Stimulated activated CD4-positive, alpha-beta T cell treated with anti-CD3 and anti-CD28 coated beads, Interleukin-12 subunit alpha, Interleukin-12 subunit beta, amount 100 ng/mL, for 4 hours (primary cell): ENCODE measurements around the gene FBLN1.
"Not testable (repeated sequence)": the region's sequence is repeated elsewhere in the genome, so short reads cannot be mapped to it uniquely, and the experiment has no call there.

ENCODE experiments used
- DNase-seq: peaks from one replicate; pipeline ENCODE4 v3.0.0-alpha.2; 2020

FBLN1 gene

DNA sequence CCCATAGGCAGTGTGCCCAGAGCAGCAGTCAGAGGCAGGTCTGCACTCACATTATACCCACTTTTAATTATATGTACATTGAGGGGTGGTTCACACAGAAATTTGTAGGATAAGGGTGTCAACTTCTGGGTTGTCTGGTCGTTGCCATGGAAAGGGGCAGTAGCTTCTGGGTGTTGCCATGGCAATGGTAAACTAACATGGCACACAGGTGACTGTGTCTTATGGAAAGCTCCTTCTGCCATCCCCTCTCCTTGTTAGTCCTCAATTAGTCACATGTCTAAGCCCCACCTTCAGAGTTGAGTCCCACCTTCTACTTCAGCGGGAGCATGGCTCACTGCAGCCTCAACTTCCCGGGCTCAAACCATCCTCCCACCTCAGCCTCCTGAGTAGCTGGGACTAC lies 112.7 kb downstream of the FBLN1 start:
- DNase-seq: no peak

DNA sequence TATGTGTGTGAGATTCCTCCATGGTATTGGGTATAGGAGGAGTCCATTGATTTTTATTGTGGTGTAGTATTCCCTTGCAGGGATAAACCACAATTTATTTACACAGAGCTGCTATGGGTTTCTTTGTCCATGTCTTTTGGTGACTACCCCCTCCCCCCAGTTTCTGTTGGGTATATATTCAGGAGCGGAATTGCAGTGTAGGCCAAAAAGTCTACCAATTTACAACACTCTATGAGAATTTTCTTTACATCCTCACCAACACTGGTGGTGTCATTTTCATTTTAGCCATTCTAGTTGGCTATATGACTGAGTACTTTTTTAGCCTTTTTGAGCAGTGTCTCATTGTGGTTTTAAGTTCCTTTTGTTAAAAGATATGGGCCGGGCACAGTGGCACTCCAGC lies 113.7 kb downstream of the FBLN1 start:
- DNase-seq: no peak

DNA sequence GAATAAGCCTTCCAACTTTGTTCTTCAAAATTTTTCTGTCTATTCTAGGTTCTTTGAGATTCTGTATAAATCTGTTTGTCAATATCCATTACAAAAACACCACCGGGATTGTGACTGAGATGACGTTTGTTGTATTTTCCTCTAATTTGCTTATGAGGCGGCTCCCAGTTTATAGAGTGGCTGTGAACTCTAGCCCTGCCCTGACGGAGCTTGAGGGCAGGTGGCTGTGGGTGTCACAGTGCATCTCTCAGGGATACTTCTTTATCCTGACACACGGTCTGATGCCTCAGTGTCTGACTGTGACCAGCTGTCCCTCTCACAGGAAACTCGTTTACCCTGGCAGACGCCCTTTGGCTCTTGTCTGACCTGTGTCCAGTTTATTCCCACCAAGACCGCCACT lies 115.3 kb downstream of the FBLN1 start:
- DNase-seq: no peak

DNA sequence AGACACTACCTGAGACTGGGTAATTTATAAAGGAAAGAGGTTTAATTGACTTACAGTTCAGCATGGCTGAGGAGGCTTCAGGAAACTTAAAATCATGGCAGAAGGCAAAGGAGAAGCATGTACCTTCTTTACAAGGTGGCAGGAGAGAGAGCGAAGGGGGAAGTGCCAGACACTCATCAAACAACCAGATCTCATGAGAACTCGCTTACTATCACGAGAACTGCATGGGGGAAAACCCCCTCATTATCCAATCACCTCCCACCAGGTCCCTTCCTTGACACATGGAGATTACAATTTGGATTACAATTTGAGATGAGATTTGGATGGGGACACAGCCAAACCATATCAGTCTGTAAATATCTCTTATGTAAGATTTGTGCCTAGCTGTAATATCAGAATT lies 118.0 kb downstream of the FBLN1 start:
- DNase-seq: no peak

DNA sequence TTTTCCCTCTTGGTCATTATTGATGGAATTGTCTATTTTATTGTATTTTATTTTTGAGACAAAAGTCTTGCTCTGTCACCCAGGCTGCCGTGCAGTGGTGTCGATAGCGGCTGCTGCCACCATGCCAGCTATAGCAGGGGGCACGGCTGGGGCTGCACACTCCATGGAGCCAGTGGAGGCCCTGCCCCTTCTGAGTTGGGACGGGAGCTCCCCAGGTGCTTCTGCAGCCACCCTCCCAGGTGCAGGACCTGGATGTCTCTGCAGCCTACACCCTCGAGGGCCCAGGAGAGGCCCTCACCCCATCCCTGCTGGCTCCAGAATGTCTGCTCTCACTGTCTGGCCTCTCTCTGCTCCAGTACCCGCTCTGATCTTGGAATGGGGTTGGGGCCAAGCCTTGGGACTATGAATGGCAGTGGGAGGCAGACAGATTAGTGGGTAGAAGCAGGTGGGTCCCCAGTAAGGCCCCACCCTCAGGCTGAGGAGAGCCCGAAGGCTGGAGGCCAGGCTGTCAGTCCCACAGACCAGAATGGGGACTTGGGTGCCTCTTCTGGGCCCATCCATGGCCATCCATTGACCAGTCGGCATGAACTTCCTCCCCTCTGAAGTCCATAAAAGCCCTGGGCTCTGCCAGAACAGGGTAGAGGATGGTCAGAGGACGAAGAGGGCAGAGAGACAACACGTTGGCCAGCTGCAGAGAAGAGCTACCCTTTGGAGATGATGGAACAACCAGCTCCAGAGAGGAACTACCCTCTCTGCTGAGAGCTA lies 119.3 kb downstream of the FBLN1 start:
- no peak for DNase-seq

DNA sequence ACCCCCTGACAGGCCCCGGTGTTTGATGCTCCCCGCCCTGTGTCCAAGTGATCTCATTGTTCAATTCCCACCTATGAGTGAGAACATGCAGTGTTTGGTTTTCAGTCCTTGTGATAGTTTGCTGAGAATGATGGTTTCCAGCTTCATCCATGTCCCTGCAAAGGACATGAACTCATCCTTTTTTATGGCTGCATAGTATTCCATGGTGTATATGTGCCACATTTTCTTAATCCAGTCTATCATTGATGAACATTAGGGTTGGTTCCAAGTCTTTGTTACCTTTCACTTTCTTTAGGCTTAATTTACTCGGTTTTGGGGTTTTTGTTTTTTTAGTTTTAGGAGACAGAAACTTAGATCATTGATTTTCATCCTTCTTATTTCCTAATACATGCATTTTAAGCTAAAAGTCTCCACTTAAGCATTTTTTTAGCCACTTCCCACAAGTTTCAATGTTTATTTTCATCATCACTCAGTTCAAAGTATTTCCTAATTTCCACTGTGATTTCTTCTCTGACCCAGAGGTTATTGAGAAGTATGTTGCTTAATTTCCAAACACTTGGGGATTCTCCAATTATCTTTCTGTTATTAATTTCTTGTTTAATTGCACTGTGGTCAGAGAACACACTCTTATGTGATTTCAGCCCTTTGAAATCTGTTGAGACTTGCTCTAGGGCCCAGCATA lies 120.9 kb downstream of the FBLN1 start:
- DNase-seq: not testable (repeated sequence)

DNA sequence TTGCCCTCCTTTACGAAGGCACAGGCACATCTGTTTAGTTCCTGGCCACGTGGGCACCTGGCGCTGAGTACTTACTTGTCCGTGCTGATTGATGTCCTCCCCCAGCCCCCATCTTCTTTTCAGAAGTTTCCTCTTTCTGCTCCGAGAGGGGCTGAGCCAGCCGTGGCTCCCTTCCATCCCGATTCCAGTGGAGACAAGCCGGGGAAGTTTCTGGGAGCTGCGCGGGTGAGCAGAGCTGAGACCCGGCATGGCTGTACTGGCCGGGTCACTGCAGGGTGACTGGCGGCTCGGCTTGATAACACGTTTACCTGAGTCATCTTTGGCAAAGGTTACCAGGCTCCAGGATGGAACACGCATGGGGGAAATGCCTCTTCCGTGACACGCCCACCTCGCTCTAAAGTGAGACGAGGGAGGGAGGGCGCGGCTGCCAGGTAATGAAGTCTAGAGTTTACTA lies 123.5 kb downstream of the FBLN1 start:
- no peak for DNase-seq

DNA sequence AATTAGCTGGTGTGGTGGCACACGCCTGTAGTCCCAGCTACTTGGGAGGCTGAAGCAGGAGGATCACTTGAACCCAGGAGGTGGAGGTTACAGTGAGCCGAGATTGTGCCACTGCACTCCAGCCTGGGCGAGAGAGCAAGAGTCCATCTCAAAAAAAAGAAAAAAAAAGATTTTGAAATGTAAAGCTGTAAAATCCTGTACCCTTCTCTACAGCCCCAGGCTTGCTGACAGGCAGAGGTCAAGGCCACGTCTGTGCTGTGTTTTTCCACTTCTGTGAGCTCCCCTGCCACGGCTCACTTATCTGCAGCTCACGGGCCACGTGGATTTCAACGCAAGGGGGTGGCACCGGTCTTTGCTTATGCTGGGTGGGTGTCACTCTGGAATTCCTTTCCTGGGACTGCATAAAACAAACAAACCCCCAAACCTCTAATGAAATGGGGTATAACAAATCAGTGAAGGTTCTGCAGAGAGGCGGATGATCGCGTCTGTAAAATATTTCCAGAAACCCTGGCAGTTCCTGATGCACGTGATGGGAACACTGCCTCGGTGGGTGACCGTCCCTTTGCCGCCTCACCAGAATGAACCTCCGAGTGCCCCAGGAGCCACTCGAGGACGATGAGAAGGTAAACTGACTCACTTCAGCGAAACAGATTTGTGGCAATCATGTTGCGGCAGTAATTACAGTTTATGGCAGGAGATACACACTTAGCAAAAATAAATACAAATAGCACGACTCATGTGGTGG lies 125.0 kb downstream of the FBLN1 start:
- no peak for DNase-seq

DNA sequence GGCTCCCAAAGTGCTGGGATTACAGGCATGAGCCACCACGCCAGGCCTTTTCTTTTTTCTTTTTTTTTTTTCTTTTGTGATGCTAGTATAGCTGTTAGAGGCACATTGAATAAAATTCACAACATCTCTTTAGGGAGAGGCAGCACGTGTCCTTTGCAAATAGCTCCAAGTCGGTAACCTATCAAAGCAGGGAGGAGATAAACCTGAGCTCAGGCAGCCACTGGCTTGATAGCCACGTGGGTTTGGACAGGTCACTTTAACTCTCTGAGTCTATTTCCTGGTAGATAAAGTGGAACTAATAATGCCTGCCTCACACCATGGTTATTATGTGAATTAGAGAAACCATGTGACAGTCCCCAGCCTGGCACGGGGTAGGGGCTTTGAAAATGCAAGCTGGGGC lies 125.8 kb downstream of the FBLN1 start:
- DNase-seq: no peak

DNA sequence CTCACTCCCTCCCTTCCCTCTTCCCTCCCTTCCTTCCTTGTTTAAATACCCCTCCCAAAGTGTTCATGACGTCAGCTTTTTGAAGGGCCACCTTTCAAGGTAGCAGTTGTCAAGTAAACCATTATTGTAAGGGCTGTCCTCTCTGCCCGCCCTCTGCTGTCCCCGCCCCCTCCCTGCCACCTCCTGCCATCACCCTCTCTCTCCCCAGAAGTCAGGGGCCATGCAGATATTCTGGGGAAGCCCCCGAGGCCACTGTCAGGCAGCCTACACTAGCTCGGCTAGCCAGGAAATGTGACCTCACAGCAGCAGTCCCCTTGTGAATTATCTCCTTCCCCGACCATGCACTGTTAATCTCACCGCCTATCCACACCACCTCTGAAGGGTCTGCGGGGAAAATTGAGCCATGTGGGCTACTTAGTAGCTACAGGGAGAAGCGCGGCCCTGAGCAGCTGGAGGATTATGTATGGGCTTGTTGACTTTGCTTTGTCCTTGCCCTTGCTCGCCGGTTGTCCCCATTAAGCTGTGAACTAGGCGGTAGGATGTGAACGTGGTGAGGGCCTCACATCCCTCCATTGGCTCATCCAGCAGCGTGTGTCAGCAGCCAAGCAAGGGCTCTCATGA lies 126.9 kb downstream of the FBLN1 start:
- DNase-seq: no peak

DNA sequence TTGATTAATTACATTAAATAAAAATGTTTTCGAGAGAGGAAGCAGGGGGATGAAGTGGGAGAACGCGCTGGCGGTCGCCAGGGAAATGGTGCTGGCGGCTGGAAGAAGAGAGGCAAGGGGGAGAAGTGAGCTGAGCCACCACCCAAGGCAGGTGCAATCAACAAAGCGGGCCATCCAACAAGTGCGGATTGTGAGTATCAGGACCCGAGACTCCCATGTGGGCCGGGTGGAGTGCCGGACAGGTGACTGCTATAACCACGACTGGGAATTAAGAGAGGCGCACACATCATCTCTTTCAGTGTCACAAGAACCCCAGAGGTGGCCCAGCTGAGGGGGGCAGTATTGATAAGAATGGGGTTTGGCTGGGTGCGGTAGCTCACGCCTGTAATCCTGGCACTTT lies 127.8 kb downstream of the FBLN1 start:
- no peak for DNase-seq

DNA sequence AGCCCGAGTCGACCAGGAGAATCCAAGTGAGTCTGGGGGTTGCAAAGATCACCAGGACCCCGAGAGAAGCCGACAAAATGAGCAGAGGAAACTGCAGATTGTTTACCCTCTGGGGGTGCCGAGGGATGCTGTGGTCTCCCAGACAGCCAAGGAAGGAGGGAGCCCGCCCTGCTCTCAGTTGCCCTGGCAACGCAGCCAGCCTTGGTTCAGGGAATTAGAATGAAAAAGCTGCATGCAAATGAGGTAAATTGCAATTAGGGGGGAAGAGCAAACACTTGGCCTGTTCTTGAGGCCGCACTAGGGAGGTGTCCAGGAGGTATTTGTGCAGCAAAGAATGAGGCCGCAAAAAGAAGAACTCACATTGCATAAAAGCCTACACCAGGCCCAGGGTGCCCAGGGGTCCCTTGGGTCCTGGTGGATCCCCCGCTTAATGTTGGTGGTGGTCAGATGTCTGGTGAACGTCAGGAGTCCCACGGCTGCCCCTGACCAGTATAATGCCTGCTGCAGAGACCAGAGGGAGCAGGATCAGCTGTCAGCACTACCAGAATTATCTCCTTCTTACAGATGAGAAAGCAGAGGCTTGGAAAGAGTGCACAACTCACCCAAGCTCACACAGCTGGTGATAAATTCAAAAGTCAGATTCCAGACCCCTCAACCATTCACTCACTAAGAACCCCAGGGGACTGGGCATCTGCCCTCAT lies 128.6 kb downstream of the FBLN1 start:
- DNase-seq: no peak

DNA sequence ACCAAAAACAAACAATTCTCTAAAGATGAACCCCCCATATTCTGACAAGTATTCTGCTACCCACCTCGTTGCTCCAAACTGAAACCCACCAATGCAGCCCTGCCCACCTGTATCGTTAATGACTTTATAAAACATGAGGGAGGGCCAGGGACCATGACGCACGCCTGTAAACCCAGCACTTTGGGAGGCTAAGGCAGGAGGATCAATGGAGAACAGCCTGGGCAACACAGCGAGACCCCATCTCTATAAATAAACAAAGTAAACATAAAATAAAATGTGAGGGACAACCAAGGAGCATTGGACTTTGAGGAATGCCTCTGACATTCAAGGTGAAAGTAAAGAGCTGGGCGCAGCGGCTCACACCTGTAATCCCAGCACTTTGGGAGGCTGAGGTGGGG lies 129.2 kb downstream of the FBLN1 start:
- no peak for DNase-seq

DNA sequence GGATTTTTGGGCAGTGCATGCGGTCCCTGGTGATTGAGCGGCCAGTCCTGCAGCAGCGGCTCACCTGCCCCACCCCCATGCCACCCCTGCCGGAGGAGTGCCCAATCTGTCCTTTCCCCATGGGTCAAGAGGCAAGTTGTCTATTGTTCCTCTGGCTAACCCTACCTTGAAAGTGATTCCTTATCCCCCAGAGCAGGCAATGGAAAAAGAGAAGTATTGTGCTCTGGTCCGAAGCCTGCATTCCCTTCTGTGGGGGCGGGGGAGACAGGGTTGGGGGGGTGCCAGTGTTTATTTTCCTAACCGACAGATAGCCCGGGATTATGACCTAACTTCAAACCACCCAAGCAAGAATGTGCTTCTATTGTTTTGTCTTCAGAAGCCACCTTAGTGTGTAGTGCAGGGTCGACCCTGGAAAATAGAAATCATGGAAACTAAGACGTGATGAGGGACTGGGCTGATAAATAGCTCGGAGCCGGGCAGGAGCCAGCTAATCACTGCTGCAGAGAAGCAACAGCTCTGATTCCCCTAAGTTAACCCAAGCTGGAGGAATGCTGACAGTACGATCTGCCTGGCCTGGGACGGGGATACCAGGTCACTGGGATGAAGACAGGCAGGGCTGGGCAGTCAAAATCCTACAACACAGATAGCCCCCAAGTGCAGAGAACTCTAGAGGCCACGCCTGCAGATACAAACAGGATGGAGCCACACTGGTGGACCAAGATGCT lies 130.3 kb downstream of the FBLN1 start:
- DNase-seq: no peak

DNA sequence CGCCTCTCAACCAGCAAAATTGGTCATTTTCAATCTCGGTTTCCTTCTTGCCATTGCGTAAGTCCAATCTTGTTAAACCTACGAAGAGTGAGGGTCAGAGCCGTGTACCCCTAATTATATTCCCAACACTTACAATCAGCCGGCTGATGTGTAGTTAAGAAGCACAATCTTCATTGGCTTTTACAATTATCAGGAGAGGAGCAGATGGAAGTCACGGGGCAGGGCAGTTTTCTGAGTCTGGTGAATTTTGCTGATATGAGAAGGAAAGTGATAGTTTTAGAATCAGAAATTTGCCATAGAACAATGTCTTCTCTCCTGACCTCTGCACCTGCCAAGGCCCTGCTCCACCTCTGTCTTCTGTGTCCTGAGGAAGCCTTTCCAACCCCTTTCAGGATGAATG lies 134.0 kb downstream of the FBLN1 start:
- no peak for DNase-seq

DNA sequence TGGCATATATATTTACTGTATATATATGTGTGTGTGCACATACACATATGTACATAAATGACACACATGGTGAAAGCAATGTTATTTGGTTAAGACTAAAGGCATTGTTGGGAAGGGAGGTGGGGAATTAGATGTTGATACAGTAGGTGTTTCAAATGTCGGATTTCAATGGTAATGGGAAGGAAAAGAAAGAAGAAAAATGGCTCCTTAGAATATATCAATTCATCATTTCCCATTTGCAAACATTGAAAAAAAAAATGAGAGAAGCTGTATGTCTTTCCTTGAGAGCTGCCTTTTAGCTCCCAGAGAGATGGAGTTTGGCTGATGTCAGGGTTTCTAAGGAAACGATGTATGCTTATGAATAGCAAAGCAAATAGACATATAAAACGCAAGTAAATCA lies 135.5 kb downstream of the FBLN1 start:
- no peak for DNase-seq

DNA sequence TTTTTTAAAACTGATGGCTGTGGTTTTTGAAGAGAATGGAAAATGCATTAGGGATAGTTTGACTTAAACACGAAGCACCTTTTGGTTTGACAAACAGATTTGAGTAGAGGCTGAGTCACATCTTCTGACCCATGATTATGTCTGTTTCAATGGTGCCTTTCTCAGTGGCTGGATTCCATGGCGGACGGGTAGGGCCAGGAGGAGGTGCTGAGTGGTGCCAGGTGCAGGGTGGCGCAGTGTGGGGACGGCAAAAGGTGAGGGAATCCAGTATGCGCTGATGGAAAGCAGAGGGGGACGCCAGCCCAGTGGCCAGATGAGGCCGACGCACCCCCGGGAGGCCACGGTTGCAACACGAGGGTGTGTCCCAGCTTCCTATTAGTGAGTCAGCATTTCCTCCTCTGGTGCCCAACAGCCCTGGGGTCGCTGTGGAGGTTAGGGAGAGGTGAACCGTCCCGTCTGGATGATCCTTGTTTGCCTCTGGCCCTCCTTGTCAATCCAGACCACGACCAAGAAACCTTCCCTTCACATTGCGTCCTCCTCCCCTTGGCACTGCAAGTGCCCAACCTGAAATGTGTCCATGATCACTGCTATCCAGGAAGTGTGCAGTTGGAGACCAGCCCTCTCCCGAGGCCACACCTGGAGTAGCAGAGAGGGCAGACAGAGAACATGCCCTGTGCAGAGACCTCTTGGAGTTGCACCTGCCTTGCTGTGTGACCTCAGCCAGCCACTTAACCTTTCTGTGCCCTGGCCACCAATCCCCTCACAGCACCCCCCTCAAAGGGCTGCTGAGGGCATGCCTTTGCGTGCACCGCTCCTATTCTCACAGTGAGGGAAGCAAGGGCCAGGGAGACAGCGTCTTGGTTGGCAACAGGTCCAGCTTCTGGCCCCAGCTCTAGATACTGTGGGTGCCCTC lies 136.4 kb downstream of the FBLN1 start:
- no peak for DNase-seq

DNA sequence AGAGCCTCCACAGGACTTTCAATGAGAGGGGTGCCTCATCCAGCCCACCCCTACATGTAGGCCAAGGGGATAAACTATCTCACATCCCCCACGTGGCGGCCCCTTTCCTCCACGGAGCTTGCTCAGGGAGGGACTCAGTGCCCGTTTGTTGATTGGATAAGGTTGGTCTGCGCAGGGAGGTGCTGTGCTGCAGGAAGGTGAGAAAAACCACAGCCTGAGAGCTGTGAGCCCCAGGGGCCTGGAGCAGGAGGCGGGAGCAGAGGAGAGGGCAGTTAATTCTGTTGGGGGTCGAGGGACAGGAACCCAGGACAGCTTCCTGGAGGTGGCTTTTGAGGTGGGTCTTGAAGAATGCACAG lies 137.0 kb downstream of the FBLN1 start:
- DNase-seq: no peak

DNA sequence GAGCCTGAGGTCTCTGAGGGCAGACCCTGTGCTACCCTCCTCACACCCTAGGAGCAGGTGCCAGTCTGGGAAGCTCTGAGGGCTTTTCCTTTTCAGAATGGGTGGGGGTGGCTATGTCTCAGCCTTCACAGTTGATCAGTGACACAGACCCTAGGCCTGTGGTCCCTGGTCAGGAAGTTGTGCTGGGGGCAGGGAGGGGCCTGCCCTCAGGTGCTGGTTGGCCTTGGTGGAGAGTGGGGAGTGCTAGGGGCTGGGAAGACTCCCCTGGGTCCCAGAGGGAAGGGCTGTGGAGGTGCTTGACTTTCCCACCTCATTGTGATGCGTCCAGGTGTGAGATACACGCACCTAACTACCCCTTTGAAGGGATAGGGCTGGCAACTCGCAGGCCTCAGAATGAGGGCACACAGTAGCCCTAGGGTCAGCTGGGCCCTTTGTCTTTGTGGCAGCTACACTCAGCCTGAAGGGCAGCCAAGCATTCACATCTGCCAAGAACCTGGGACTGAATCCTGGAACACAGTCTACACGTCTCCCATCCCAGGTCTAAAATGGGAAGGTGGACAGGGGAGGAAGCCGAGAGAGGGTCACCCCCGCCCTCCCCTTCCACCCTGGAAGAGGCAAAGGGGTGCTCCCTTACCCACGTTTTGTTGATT lies 137.7 kb downstream of the FBLN1 start:
- DNase-seq: no peak

DNA sequence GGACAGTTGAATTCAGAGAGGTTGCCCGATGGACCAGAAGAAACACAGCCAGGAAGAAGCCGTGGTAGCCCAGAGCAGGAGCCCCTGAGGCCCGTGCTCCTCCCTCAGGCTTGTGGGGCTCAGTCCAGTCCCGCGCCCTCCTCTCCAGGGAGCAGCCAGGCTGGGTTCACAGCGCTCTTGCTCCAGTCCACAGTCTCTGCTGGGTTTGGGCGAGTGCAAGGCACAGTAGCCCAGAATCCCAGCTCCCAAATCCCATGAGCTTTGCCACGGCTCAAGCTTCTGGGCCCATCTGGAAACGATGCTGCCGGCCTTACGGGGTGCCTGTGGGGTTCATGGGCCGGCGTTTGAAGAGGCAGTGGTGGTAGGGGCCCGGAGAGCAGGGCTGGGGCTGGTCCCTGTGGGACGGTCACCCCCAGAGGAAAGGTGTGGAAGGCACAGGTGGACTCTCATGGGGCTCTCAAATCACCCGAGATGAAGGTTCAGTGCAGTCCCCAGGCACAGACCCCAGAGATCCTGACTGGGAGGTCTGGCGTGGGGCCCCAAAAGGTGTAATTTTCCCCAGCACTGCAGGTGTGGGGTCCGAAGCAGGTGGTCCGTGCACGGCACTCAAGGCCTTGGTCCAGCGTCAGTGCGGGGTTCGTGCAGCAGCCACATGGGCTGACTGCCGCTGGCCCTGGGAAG lies 138.4 kb downstream of the FBLN1 start:
- no peak for DNase-seq
